ENCODE results near the gene SCNM1. TPM values are rescaled to one million over a fixed set of nuclear protein-coding genes. Genes with fewer than 3 reads are reported as not detected.

Gene SCNM1
- total RNA-seq = 10 to 100 TPM; 53.0 to 55.9 TPM

- Mint-ChIP-seq H3K4me1 (ENCODE audit: low read depth) (peaks cover 40% of the 10 kb centered on the region), H3K27me3 (ENCODE audit: low read depth) (no peaks in the 10 kb centered on the region), H3K27ac (peak within 1 kb of the TSS; percentile 94), H3K4me3 (peak within 1 kb of the TSS; percentile 92), H3K9me3 (ENCODE audit: insufficient read depth) (no peaks in the 10 kb centered on the region), H3K36me3 (ENCODE audit: low read depth) (peaks cover 49% of the 10 kb centered on the region)
- POLR2A ChIA-PET = interaction anchor here (0.5 to 2.3 kb wide), 6 partner anchors 9 to 116 kb away, joined by 3 to 24 read pairs (median 3); partner anchors contain the start of genes CDC42SE1, TNFAIP8L2 and VPS72
- ATAC-seq (peak; percentile 95), DNase-seq (peak; percentile 98)
- CTCF ChIA-PET = interaction anchor here (1.0 to 2.2 kb wide), 3 partner anchors 9 to 175 kb away, joined by 4 to 7 read pairs (median 6); partner anchors contain the start of gene TNFAIP8L2
Observed at GRCh38 chr1:151165738-151166504, at the start of gene SCNM1, which contains the start of gene LYSMD1. Gene SCNM1, plus strand, starts transcription at chr1:151166144. Its CDS starts 9 bp downstream, at chr1:151166153. Gene LYSMD1, minus strand, starts transcription at chr1:151165902. Its CDS starts 644 bp downstream, at chr1:151165258.

GRCh38 chr1:151124763-151125403 lies 41.1 kb upstream of the SCNM1 start:
- H3K4me3 Mint-ChIP-seq = no peak overlapping the region
- no peaks in the 10 kb centered on the region for H3K4me1 Mint-ChIP-seq (ENCODE audit: low read depth)
- no peaks in the 10 kb centered on the region for H3K9me3 Mint-ChIP-seq (ENCODE audit: insufficient read depth)
- ChIA-PET CTCF (interaction anchor here (1.6 kb wide), 1 partner anchor 25 kb away, joined by 4 read pairs; no protein-coding TSS in a partner anchor), POLR2A (no interaction called here)
- DNase-seq = no peak
- H3K27ac Mint-ChIP-seq = no peak overlapping the region
- ATAC-seq = no peak
- H3K27me3 Mint-ChIP-seq (ENCODE audit: low read depth) = no peaks in the 10 kb centered on the region
- H3K36me3 Mint-ChIP-seq (ENCODE audit: low read depth) = no peaks in the 10 kb centered on the region

- peaks cover 3% of the 10 kb centered on the region for H3K27me3 Mint-ChIP-seq (ENCODE audit: low read depth)
- ChIA-PET CTCF (interaction anchor here (4.5 kb wide), 1 partner anchor 30 kb away, joined by 22 read pairs; no protein-coding TSS in a partner anchor), POLR2A (no interaction called here)
- no peak for DNase-seq
- peaks cover 16% of the 10 kb centered on the region for H3K4me1 Mint-ChIP-seq (ENCODE audit: low read depth)
- H3K9me3 Mint-ChIP-seq (ENCODE audit: insufficient read depth) = no peaks in the 10 kb centered on the region
- no peak overlapping the region for H3K27ac Mint-ChIP-seq
- H3K36me3 Mint-ChIP-seq (ENCODE audit: low read depth) = peaks cover 4% of the 10 kb centered on the region
- ATAC-seq = no peak
- no peak overlapping the region for H3K4me3 Mint-ChIP-seq
Observed at GRCh38 chr1:151128800-151129199, 37.1 kb upstream of the SCNM1 start.

- ATAC-seq (peak; percentile 100), DNase-seq (peak; percentile 88)
- Mint-ChIP-seq H3K4me3 (peak overlapping the region; percentile 69), H3K4me1 (ENCODE audit: low read depth) (peaks cover 25% of the 10 kb centered on the region), H3K27ac (peak overlapping the region; percentile 68), H3K36me3 (ENCODE audit: low read depth) (peaks cover 4% of the 10 kb centered on the region), H3K27me3 (ENCODE audit: low read depth) (peaks cover 3% of the 10 kb centered on the region), H3K9me3 (ENCODE audit: insufficient read depth) (no peaks in the 10 kb centered on the region)
- CTCF ChIA-PET = interaction anchor here (0.9 to 4.5 kb wide), 7 partner anchors 11 to 106 kb away, joined by 3 to 22 read pairs (median 5); partner anchors contain the start of gene TNFAIP8L2
- POLR2A ChIA-PET = interaction anchor here (0.8 to 1.5 kb wide), 4 partner anchors 26 to 124 kb away, joined by 3 to 12 read pairs (median 3); partner anchors contain the start of genes PSMD4 and TNFAIP8L2
Observed at GRCh38 chr1:151130987-151131586, 34.9 kb upstream of the SCNM1 start.

GRCh38 chr1:151131701-151132334 lies 34.1 kb upstream of the SCNM1 start:
- Mint-ChIP-seq H3K4me3 (peak overlapping the region; percentile 69), H3K4me1 (ENCODE audit: low read depth) (peaks cover 29% of the 10 kb centered on the region), H3K27me3 (ENCODE audit: low read depth) (peaks cover 3% of the 10 kb centered on the region), H3K36me3 (ENCODE audit: low read depth) (peaks cover 4% of the 10 kb centered on the region), H3K9me3 (ENCODE audit: insufficient read depth) (no peaks in the 10 kb centered on the region), H3K27ac (peak overlapping the region; percentile 68)
- ChIA-PET CTCF (interaction anchor here (0.9 to 4.5 kb wide), 6 partner anchors 10 to 107 kb away, joined by 3 to 22 read pairs (median 7); partner anchors contain the start of gene TNFAIP8L2), POLR2A (interaction anchor here (1.1 to 1.5 kb wide), 2 partner anchors 25 to 123 kb away, joined by 3 to 12 read pairs; partner anchors contain the start of genes PSMD4 and TNFAIP8L2)
- DNase-seq (no peak), ATAC-seq (no peak)

- POLR2A ChIA-PET = no interaction called here
- no peak for ATAC-seq
Observed at GRCh38 chr1:151132335-151133017, 33.5 kb upstream of the SCNM1 start.

GRCh38 chr1:151133018-151133806 lies 32.7 kb upstream of the SCNM1 start:
- ChIA-PET POLR2A (no interaction called here), CTCF (interaction anchor here (0.9 to 2.9 kb wide), 2 partner anchors 22 to 24 kb away, joined by 3 to 15 read pairs; partner anchors contain the start of gene TNFAIP8L2)
- Mint-ChIP-seq H3K27ac (no peak overlapping the region), H3K4me3 (no peak overlapping the region), H3K9me3 (ENCODE audit: insufficient read depth) (no peaks in the 10 kb centered on the region), H3K27me3 (ENCODE audit: low read depth) (peaks cover 3% of the 10 kb centered on the region), H3K4me1 (ENCODE audit: low read depth) (peaks cover 29% of the 10 kb centered on the region), H3K36me3 (ENCODE audit: low read depth) (peaks cover 4% of the 10 kb centered on the region)
- DNase-seq = no peak
- ATAC-seq = no peak

More at GRCh38 chr1:151132335-151133017, 33.5 kb upstream of the SCNM1 start:
- peaks cover 3% of the 10 kb centered on the region for H3K27me3 Mint-ChIP-seq (ENCODE audit: low read depth)
- CTCF ChIA-PET = interaction anchor here (4.5 kb wide), 1 partner anchor 33 kb away, joined by 22 read pairs; no protein-coding TSS in a partner anchor
- DNase-seq = no peak
- no peaks in the 10 kb centered on the region for H3K9me3 Mint-ChIP-seq (ENCODE audit: insufficient read depth)
- H3K4me1 Mint-ChIP-seq (ENCODE audit: low read depth) = peaks cover 29% of the 10 kb centered on the region
- H3K4me3 Mint-ChIP-seq = no peak overlapping the region
- no peak overlapping the region for H3K27ac Mint-ChIP-seq
- H3K36me3 Mint-ChIP-seq (ENCODE audit: low read depth) = peaks cover 4% of the 10 kb centered on the region

- CTCF ChIA-PET = interaction anchor here (0.9 to 2.9 kb wide), 4 partner anchors 10 to 35 kb away, joined by 3 to 15 read pairs (median 8); partner anchors contain the start of gene TNFAIP8L2
- H3K4me1 Mint-ChIP-seq (ENCODE audit: low read depth) = peaks cover 29% of the 10 kb centered on the region
- POLR2A ChIA-PET = interaction anchor here (0.9 kb wide), 1 partner anchor 13 kb away, joined by 4 read pairs; the partner anchor contains the start of gene SEMA6C
Observed at GRCh38 chr1:151134396-151134795, 31.5 kb upstream of the SCNM1 start.

GRCh38 chr1:151134991-151135390 lies 31.0 kb upstream of the SCNM1 start:
- Mint-ChIP-seq H3K27ac (no peak overlapping the region), H3K36me3 (ENCODE audit: low read depth) (peaks cover 4% of the 10 kb centered on the region), H3K27me3 (ENCODE audit: low read depth) (peaks cover 3% of the 10 kb centered on the region), H3K4me1 (ENCODE audit: low read depth) (peaks cover 29% of the 10 kb centered on the region), H3K9me3 (ENCODE audit: insufficient read depth) (no peaks in the 10 kb centered on the region), H3K4me3 (no peak overlapping the region)
- DNase-seq = no peak
- no peak for ATAC-seq
- POLR2A ChIA-PET = interaction anchor here (1.0 kb wide), 1 partner anchor 9 kb away, joined by 3 read pairs; no protein-coding TSS in a partner anchor
- CTCF ChIA-PET = interaction anchor here (0.9 to 2.9 kb wide), 7 partner anchors 10 to 36 kb away, joined by 3 to 15 read pairs (median 4); partner anchors contain the start of gene TNFAIP8L2

More at GRCh38 chr1:151134396-151134795, 31.5 kb upstream of the SCNM1 start:
- peaks cover 3% of the 10 kb centered on the region for H3K27me3 Mint-ChIP-seq (ENCODE audit: low read depth)
- no peak for ATAC-seq
- no peak overlapping the region for H3K4me3 Mint-ChIP-seq
- peaks cover 4% of the 10 kb centered on the region for H3K36me3 Mint-ChIP-seq (ENCODE audit: low read depth)
- no peaks in the 10 kb centered on the region for H3K9me3 Mint-ChIP-seq (ENCODE audit: insufficient read depth)
- DNase-seq = no peak
- H3K27ac Mint-ChIP-seq = no peak overlapping the region
